Measurements from ENCODE around the gene CPM. TPM values are rescaled to one million over a fixed set of nuclear protein-coding genes. Genes with fewer than 3 reads are reported as not detected.

Gene CPM
- 13.2 TPM for total RNA-seq

GRCh38 chr12:68932961-68933893 lies at the start of gene CPM:
TSS of gene CPM (minus strand) at chr12:68933171. CDS start at chr12:68932837, 334 bp downstream.
- no peaks in the 10 kb centered on the region for H3K9me3 ChIP-seq (ENCODE audit: low read depth, low read length)
- H3K4me3 ChIP-seq (ENCODE audit: low read length): peak within 1 kb of the TSS; percentile 64
- H3K4me1 ChIP-seq (ENCODE audit: insufficient read depth, low read length): peaks cover 19% of the 10 kb centered on the region
- H3K27me3 ChIP-seq (ENCODE audit: insufficient read depth, low read length): peaks cover 14% of the 10 kb centered on the region

DNA sequence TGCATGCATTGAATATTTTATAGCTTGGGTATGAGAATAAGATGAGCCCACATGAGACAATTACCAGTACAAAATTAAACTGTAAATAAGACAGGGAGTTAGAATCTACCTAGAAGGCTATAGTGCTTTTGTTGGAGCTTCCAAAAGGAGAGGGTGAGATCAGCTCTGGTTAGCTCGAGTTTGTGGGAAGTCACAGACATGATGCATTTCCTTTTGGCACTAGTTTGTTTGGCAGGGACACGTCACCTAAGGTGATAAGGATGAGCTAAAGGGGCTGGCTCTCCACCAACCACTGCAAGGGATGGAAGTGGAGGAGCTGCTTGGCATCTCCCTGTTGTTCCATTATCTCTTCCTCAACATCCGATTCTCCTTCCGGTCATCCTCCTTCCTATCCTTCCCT lies 48.5 kb upstream of the CPM start:
- Histone ChIP-seq H3K9me3 (ENCODE audit: low read depth, low read length) (peaks cover 14% of the 10 kb centered on the region), H3K4me3 (ENCODE audit: low read length) (no peak overlapping the region), H3K27me3 (ENCODE audit: insufficient read depth, low read length) (no peaks in the 10 kb centered on the region), H3K4me1 (ENCODE audit: insufficient read depth, low read length) (peaks cover 15% of the 10 kb centered on the region)

DNA sequence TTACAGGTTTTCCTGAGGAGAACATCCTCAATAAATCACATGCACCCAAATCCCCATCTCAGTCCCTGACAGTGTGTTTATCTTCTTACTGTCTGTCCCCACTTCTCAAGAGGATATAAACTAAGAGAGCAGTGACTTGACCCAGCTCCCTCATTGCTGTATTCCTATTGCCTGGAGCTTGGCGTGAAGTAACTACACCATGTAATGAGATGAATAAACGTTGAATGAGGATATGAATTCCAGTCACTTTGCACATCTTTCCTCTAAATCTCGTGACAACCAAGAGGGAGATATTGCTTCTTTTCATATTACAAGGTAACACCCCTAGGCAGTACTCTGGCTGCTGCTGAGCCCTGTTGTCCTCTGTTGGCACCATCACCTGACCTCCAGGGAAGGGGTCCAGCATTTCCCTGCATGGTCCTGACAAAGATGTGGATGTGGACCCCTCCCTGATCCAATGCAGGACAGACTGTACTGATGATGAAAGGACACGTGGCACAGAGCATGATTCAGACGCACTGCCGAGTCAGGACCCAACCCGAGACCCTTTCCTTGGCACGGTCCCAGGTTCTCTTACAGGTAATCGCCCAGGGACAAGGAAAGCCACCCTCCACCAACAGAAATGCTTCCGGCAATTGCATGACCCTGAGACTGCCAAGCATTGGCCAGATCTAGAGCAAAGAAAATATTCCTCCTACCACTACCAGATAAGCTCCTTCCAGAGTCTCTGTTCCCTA lies 47.7 kb upstream of the CPM start:
- no peak overlapping the region for H3K4me3 ChIP-seq (ENCODE audit: low read length)
- peaks cover 15% of the 10 kb centered on the region for H3K4me1 ChIP-seq (ENCODE audit: insufficient read depth, low read length)
- H3K27me3 ChIP-seq (ENCODE audit: insufficient read depth, low read length): no peaks in the 10 kb centered on the region
- peaks cover 14% of the 10 kb centered on the region for H3K9me3 ChIP-seq (ENCODE audit: low read depth, low read length)

DNA sequence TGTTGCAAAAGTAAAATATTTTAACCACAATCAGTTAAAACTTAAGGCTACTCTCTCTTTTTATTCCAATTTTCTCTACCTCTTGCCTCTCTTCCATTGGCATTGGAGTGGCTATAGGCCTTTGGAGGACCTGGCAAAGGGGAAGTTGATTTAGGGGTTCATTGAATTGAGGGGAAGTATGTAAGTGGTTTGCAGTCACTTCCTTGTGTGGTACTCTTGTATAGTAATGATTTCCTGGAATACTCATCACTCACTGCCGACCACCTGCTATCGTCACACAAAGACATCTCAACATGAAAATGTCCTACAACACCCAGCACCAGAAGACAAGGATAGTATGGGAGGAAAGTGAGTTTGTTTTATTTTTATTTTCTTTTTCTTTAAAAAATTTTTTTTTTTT lies 45.7 kb upstream of the CPM start:
- Histone ChIP-seq H3K4me1 (ENCODE audit: insufficient read depth, low read length) (peaks cover 15% of the 10 kb centered on the region), H3K9me3 (ENCODE audit: low read depth, low read length) (peaks cover 14% of the 10 kb centered on the region), H3K4me3 (ENCODE audit: low read length) (no peak overlapping the region), H3K27me3 (ENCODE audit: insufficient read depth, low read length) (no peaks in the 10 kb centered on the region)

DNA sequence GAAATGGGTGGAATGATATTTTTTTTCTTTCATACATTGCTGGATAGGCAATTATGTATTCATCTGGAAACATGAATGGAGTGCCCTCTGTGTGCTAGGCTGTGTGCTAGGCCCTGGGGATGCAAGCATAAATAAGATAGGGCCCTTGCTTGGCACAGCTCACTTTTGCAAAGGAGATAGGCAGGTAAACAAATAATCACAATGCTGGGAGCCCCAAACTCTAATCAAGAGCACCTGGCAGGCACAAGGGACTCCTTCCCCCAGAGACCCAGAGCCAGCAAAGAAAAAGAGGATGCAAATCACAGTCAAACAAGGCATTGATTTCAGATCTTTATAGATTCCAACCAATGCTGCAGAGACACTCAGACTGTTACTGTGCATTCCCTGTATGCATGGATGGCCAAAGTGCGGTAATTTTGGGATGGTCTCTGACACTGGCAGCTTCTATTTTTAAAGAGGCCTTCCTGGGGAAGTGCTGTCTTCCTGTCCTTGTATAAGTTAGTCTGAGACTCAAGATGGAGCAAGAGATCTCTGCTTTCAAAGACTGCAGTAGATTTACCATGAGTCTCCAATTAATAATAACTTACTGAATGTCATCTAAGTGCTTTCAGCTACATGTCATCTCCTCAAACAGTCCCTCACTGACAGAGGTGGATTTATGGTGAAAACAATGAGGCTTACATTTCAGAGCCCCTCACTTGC lies 45.1 kb upstream of the CPM start:
- no peaks in the 10 kb centered on the region for H3K27me3 ChIP-seq (ENCODE audit: insufficient read depth, low read length)
- H3K9me3 ChIP-seq (ENCODE audit: low read depth, low read length): peaks cover 7% of the 10 kb centered on the region
- H3K4me1 ChIP-seq (ENCODE audit: insufficient read depth, low read length): peaks cover 15% of the 10 kb centered on the region
- no peak overlapping the region for H3K4me3 ChIP-seq (ENCODE audit: low read length)

- Histone ChIP-seq H3K4me3 (ENCODE audit: low read length) (no peak overlapping the region), H3K4me1 (ENCODE audit: insufficient read depth, low read length) (peaks cover 15% of the 10 kb centered on the region), H3K27me3 (ENCODE audit: insufficient read depth, low read length) (no peaks in the 10 kb centered on the region), H3K9me3 (ENCODE audit: low read depth, low read length) (peaks cover under 1% of the 10 kb centered on the region)
Observed at GRCh38 chr12:68977335-68977734, 44.4 kb upstream of the CPM start.

DNA sequence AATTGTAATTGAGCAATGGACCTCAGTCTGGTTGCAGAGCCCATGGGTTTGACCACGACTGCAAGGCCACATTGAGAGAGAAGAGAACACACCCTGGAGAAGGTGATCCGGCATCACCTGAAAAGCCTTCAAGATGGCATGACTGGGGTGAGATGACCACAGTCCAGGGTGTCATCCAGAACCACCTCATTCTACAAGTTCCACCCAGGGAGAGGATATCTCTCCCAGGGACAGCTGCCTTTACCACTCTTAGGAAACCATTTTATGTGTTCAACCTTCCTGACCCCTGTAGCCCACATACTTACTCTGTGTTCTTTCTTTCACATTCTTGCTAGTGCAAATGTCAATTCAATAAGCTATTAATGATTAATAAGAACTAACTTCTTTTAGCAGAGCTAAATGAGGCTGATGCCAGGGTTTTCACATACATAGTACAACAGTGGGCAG lies 43.4 kb upstream of the CPM start:
- Histone ChIP-seq H3K4me1 (ENCODE audit: insufficient read depth, low read length) (peaks cover 15% of the 10 kb centered on the region), H3K27me3 (ENCODE audit: insufficient read depth, low read length) (no peaks in the 10 kb centered on the region), H3K9me3 (ENCODE audit: low read depth, low read length) (no peaks in the 10 kb centered on the region)

DNA sequence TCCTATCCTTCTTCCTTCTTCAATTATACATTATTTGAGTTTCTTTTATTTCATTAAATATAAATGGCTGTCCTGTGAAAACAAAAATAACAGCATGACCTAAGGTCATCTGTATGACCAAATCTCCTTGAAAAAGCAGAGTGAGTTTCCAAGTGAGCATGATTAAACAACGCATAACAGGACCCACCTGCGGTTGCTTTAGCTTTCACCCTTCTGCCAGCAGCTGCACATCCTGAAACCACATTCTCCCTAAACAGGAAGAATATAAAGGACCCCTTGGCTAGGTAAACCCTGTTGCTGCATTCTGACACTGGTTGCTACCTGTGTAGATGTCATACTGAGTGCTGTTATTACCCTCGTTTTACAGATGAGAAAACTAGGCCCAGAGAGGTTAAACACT lies 42.8 kb upstream of the CPM start:
- H3K27me3 ChIP-seq (ENCODE audit: insufficient read depth, low read length): no peaks in the 10 kb centered on the region
- no peaks in the 10 kb centered on the region for H3K9me3 ChIP-seq (ENCODE audit: low read depth, low read length)
- no peak overlapping the region for H3K4me3 ChIP-seq (ENCODE audit: low read length)
- H3K4me1 ChIP-seq (ENCODE audit: insufficient read depth, low read length): peaks cover 15% of the 10 kb centered on the region

More for the DNA sequence above, 43.4 kb upstream of the CPM start:
- no peak overlapping the region for H3K4me3 ChIP-seq (ENCODE audit: low read length)

DNA sequence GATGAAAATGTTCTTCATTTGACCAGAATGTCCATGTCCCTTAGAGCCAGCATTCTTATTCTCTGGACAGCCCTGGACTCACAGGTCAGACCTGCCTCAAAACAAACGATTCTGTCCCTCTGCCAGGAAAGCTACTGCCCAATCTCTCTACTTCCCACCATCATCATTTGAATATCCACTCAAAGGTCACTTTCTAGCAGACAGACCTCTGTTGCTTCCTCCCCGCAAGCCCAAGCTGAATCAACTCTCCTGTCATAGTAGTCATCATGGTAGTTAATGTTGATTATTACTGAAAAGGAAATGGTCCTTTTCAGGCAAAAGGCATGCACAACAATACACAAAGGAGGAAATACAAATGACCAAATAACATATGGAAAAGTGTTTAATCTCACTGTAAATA lies 39.6 kb upstream of the CPM start:
- H3K9me3 ChIP-seq (ENCODE audit: low read depth, low read length): no peaks in the 10 kb centered on the region
- H3K4me1 ChIP-seq (ENCODE audit: insufficient read depth, low read length): no peaks in the 10 kb centered on the region
- H3K27me3 ChIP-seq (ENCODE audit: insufficient read depth, low read length): no peaks in the 10 kb centered on the region
- no peak overlapping the region for H3K4me3 ChIP-seq (ENCODE audit: low read length)

GRCh38 chr12:68971404-68971803 lies 38.4 kb upstream of the CPM start:
- Histone ChIP-seq H3K27me3 (ENCODE audit: insufficient read depth, low read length) (no peaks in the 10 kb centered on the region), H3K9me3 (ENCODE audit: low read depth, low read length) (no peaks in the 10 kb centered on the region), H3K4me3 (ENCODE audit: low read length) (no peak overlapping the region), H3K4me1 (ENCODE audit: insufficient read depth, low read length) (no peaks in the 10 kb centered on the region)

- Histone ChIP-seq H3K4me1 (ENCODE audit: insufficient read depth, low read length) (no peaks in the 10 kb centered on the region), H3K27me3 (ENCODE audit: insufficient read depth, low read length) (no peaks in the 10 kb centered on the region), H3K9me3 (ENCODE audit: low read depth, low read length) (no peaks in the 10 kb centered on the region), H3K4me3 (ENCODE audit: low read length) (no peak overlapping the region)
Observed at GRCh38 chr12:68970951-68971350, 38.0 kb upstream of the CPM start.

DNA sequence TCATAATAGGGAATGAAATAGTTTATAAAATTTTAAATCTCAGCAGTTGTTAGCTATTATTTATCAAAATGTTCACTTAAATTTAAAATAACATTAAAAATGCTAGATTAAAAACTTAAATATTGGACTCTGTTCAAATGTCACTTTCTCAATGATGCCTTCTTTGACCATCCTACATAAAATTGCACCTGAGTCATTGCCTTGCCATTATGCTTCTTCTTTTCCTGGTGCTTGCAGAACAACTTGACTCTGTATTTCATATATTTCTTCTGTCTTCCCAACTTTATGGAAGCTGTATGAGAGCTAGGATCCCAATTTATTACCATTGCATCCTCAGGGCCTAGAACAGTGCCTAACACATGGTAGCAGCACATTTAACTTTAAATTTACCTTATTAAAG lies 37.3 kb upstream of the CPM start:
- H3K9me3 ChIP-seq (ENCODE audit: low read depth, low read length): no peaks in the 10 kb centered on the region
- H3K27me3 ChIP-seq (ENCODE audit: insufficient read depth, low read length): no peaks in the 10 kb centered on the region
- no peaks in the 10 kb centered on the region for H3K4me1 ChIP-seq (ENCODE audit: insufficient read depth, low read length)
- H3K4me3 ChIP-seq (ENCODE audit: low read length): no peak overlapping the region

- no peaks in the 10 kb centered on the region for H3K27me3 ChIP-seq (ENCODE audit: insufficient read depth, low read length)
- H3K4me1 ChIP-seq (ENCODE audit: insufficient read depth, low read length): peaks cover 27% of the 10 kb centered on the region
- no peak overlapping the region for H3K4me3 ChIP-seq (ENCODE audit: low read length)
- no peaks in the 10 kb centered on the region for H3K9me3 ChIP-seq (ENCODE audit: low read depth, low read length)
Observed at GRCh38 chr12:68967046-68967445, 34.1 kb upstream of the CPM start.

DNA sequence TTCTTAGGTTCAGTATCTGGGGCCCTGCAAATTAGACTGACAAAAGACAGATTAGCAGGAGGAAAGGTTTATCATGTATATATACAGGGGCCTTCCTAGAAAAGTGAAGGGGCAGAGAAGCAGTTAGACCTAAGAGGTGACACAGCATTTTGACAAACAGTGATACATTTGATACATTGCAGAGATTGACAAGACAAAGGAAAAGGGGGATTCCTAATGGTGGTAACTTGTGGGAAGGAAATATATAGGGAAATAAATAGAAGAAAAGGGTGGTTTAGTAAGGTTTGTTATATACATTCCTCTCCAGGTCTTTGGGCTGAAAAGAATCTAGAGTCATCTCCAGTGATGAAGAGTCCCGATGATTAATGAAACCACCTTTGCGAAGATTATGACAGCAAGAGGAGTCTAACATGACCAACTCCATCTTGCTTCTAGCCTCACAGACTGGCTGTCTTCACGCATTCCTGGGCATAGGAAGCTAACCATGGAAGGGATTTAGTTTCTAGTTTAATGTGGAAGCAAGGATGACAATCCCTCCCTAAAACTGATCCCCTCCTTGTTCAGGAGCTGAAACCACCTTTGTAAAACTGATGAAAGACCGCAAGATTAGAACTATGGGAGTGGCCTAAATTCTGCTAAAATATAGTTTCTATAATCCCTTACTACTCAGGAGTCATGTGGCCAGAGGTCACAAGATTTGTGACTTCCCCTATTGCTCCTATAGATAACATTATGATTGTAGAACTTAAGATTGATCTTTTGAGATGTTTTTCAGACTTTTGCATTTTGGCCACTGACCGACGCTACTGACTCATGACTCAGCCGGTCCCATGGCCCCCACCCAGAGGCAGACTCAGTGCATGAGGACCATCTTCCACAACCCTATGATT lies 31.1 kb upstream of the CPM start:
- H3K4me1 ChIP-seq (ENCODE audit: insufficient read depth, low read length): peaks cover 28% of the 10 kb centered on the region
- no peaks in the 10 kb centered on the region for H3K27me3 ChIP-seq (ENCODE audit: insufficient read depth, low read length)
- H3K4me3 ChIP-seq (ENCODE audit: low read length): no peak overlapping the region
- H3K9me3 ChIP-seq (ENCODE audit: low read depth, low read length): no peaks in the 10 kb centered on the region
